ENCODE data around the gene GALNT2.

GALNT2 gene

DNA sequence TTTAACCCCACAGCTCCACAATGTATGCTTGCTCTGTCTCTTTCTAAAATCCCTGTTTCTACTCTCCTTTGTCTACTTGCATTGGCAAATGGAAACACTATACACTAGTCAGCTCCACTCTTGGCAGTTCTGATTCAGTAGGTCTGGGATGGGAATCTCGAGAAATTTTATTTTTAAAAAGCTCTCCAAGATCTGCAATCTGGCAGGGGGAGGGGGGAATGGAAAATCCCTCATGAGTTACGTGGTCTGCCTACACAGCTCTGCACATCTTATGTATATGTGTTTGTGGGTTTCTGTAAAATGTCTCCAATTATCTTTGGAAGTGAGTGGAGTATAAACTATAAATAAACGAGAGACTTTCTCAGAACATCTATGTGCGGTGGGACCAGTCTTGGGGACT is 9.9 kb upstream of the GALNT2 start:
- H3K4me3 ChIP-seq (ENCODE audit: control insufficient read depth, low read depth, low read length), result no peak overlapping the region
- DNase-seq (ENCODE audit: low read depth), result no peak
- TF ChIP-seq CTCF (IDR thresholded peaks at IDR 0.05; ENCODE audit: control insufficient read depth, insufficient read depth, low read depth, low read length, missing control alignments), result no peak

GRCh38 chr1:230057681-230058565 is 9.1 kb upstream of the GALNT2 start:
- no peak for DNase-seq (ENCODE audit: low read depth)
- H3K4me3 ChIP-seq (ENCODE audit: control insufficient read depth, low read depth, low read length), result no peak overlapping the region
- no peak for TF ChIP-seq CTCF (IDR thresholded peaks at IDR 0.05; ENCODE audit: control insufficient read depth, insufficient read depth, low read depth, low read length, missing control alignments)

DNA sequence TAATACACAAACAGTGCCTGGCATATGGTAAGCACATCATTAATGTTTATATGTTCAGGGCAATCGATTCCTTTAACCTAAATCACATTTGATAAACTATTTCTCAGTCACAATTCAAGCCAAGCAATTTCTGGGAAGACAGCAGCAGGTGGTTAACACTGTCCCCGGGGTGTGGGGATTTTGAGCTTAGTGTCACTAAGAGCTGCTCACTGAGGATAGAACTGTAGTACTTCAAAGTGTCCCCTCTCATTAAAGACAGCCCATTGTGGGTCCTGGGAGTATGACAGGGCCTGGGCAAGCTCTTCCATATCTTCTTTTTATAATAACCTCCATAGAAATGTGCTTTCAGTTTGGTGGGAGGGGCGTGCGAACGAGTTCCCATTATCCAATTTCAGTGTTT is 8.4 kb upstream of the GALNT2 start:
- no peak for DNase-seq (ENCODE audit: low read depth)
- H3K4me3 ChIP-seq (ENCODE audit: control insufficient read depth, low read depth, low read length), result no peak overlapping the region
- TF ChIP-seq CTCF (IDR thresholded peaks at IDR 0.05; ENCODE audit: control insufficient read depth, insufficient read depth, low read depth, low read length, missing control alignments), result no peak

- DNase-seq (ENCODE audit: low read depth), result no peak
- no peak for TF ChIP-seq CTCF (IDR thresholded peaks at IDR 0.05; ENCODE audit: control insufficient read depth, insufficient read depth, low read depth, low read length, missing control alignments)
- H3K4me3 ChIP-seq (ENCODE audit: control insufficient read depth, low read depth, low read length), result no peak overlapping the region
These were observed 5.2 kb upstream of the GALNT2 start for GRCh38 chr1:230061801-230062200.

- DNase-seq (ENCODE audit: low read depth), result no peak
- no peak overlapping the region for H3K4me3 ChIP-seq (ENCODE audit: control insufficient read depth, low read depth, low read length)
- no peak for TF ChIP-seq CTCF (IDR thresholded peaks at IDR 0.05; ENCODE audit: control insufficient read depth, insufficient read depth, low read depth, low read length, missing control alignments)
These were observed 4.5 kb upstream of the GALNT2 start for GRCh38 chr1:230062521-230062920.

GRCh38 chr1:230064283-230064682 is 2.8 kb upstream of the GALNT2 start:
- no peak overlapping the region for H3K4me3 ChIP-seq (ENCODE audit: control insufficient read depth, low read depth, low read length)
- DNase-seq (ENCODE audit: low read depth), result no peak
- TF ChIP-seq CTCF (IDR thresholded peaks at IDR 0.05; ENCODE audit: control insufficient read depth, insufficient read depth, low read depth, low read length, missing control alignments), result no peak
